HG03460 (cell line): Measurements from ENCODE around the gene CCDC69.
"Not testable (repeated sequence)": the region's sequence is repeated elsewhere in the genome, so short reads cannot be mapped to it uniquely, and the experiment has no call there.

Experiments used
- ATAC-seq: cut with Tn5 transposase; IDR thresholded peaks from one replicate; pipeline ENCODE4 v1.9.1; 2021; ENCODE audit not compliant: unreplicated experiment

CCDC69 gene

GRCh38 chr5:151248651-151249050 lies 24.8 kb upstream of the CCDC69 start:
- ATAC-seq, result no peak

- no peak for ATAC-seq
Measured at GRCh38 chr5:151245680-151246219, 21.9 kb upstream of the CCDC69 start.

- ATAC-seq, result no peak
Measured at GRCh38 chr5:151244206-151244605, 20.3 kb upstream of the CCDC69 start.

GRCh38 chr5:151243564-151243963 lies 19.7 kb upstream of the CCDC69 start:
- ATAC-seq, result no peak

- no peak for ATAC-seq
Measured at GRCh38 chr5:151243127-151243526, 19.2 kb upstream of the CCDC69 start.

- no peak for ATAC-seq
Measured at GRCh38 chr5:151240924-151241635, 17.2 kb upstream of the CCDC69 start.

GRCh38 chr5:151240268-151240835 lies 16.5 kb upstream of the CCDC69 start:
- ATAC-seq, result not testable (repeated sequence)

GRCh38 chr5:151239237-151239861 lies 15.5 kb upstream of the CCDC69 start:
- peak; percentile 35 for ATAC-seq

- peak; percentile 47 for ATAC-seq
Measured at GRCh38 chr5:151238303-151238741, 14.4 kb upstream of the CCDC69 start.

GRCh38 chr5:151237685-151238084 lies 13.8 kb upstream of the CCDC69 start:
- ATAC-seq, result no peak

- ATAC-seq, result no peak
Measured at GRCh38 chr5:151236888-151237287, 13.0 kb upstream of the CCDC69 start.

GRCh38 chr5:151235239-151235571 lies 11.3 kb upstream of the CCDC69 start:
- not testable (repeated sequence) for ATAC-seq

- ATAC-seq, result peak; percentile 67
Measured at GRCh38 chr5:151234476-151235238, 10.8 kb upstream of the CCDC69 start.

- ATAC-seq, result peak; percentile 42
Measured at GRCh38 chr5:151233616-151234085, 9.8 kb upstream of the CCDC69 start.

GRCh38 chr5:151231359-151231758 lies 7.5 kb upstream of the CCDC69 start:
- no peak for ATAC-seq

GRCh38 chr5:151230048-151230680 lies 6.3 kb upstream of the CCDC69 start:
- ATAC-seq, result no peak

GRCh38 chr5:151228986-151229385 lies 5.1 kb upstream of the CCDC69 start:
- ATAC-seq, result no peak

GRCh38 chr5:151227918-151228447 lies 4.1 kb upstream of the CCDC69 start:
- ATAC-seq, result no peak

- no peak for ATAC-seq
Measured at GRCh38 chr5:151225475-151225874, 1.6 kb upstream of the CCDC69 start.

GRCh38 chr5:151225071-151225470 lies 1.2 kb upstream of the CCDC69 start:
- no peak for ATAC-seq
